Measurements from ENCODE around the gene FMNL2.

FMNL2 gene

DNA sequence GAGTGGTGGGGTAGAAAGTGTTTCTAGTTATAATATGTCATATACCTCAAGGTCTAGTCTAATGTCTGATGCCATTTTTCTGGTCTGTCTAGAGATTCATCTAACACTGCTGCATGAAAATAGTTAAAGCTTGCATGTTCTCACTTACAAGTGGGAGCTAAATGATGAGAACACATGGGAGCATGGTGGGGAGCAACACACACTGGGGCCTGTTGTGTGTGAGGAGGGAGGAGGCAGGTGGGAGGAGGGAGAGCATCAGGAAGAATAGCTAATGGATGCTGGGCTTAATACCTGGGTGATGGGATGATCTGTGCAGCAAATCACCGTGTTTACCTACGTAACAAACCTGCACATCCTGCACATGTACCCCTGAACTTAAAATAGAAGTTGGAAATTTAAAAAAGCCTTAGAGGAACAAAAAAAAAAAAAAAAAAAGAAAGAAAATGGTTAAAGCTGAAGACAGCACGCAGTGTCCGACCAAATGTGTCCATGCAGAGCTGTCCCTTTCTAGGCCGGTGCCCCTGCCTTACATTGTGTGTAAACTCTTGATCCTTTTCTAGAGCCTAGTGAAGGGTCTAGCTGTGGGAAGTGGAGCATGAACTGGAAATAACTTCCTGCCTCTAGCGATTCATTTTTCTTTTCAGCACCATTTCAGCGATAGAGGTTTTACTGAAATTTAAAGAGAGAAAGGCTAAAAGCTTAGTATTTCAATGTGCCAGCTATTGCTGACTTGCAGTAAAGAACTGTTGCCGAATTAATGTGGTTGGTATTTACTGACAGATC, 94.0 kb downstream of the FMNL2 start:
- no peak for DNase-seq

DNA sequence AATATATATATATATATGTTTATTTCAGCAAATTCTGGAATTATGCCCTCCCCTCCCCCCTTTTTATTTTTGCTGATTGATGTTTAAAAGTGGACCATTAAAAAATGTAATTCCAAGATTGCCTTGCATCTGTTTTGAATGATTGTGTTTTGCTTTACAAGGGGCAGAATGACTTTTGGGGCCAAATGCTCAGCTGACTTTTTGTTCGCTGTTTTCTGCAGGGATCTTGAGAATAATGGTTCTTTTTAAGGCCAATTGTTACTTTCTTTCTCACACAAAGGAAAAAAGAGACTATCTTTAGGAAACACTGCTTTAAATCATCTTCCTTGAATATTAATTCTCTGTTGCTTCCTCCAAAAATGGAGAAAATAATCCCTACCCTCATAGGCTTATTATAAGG, 95.9 kb downstream of the FMNL2 start:
- DNase-seq: no peak

DNA sequence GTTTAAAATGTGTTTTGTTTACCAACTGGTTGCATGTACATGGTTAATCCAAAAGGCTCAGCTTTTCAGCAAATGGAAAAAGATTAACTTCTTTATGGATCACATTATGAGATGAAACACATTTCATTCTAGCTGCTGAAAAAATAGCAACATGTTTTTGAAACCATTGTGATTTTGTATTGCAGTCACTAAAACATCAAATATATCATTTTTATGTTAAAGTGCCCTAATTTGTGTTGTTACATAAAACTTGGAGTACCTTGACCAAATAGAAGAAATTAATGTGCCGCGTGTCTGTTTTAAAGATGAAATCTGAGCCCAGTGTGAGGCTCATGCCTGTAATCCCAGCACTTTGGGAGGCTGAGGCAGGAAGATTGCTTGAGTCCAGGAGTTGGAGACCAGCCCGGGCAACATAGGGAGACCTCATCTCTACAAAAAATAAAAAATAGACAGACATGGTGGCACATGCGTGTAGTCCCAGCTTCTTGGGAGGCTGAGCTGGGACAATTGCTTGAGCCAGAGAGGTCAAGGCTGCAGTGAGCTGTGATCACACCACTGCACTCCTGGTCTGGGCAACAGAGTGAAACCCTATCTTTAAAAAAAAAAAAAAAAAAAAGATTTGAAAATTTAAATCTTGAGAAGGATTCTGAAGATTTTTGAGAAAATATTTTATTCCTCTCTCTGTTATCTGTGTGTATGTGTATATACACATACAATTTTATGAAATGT, 96.6 kb downstream of the FMNL2 start:
- DNase-seq: no peak

GRCh38 chr2:152432206-152432653, 97.3 kb downstream of the FMNL2 start:
- no peak for DNase-seq

DNA sequence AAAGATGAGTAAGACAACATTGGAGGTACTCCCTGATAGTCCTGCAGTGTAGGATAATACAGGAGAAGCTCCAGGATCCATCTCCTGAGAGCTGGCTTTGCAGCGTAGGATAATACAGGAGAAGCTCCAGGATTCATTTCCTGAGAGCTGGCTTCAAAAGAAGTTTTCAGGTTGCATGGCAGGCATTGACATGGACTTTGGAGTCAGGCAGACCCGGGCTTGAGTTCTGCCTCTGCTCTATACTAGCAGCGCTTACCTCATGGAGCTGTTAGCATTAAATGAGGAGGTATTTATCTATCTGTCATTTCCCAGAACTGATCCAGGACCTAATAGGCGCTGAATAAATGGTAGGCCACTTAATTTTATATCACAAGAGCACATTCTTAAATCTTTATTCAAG, 97.8 kb downstream of the FMNL2 start:
- no peak for DNase-seq

- no peak for DNase-seq
Observed at GRCh38 chr2:152433289-152433688, 98.3 kb downstream of the FMNL2 start.

- DNase-seq: no peak
Observed at GRCh38 chr2:152433791-152434190, 98.8 kb downstream of the FMNL2 start.

GRCh38 chr2:152434395-152435182, 99.6 kb downstream of the FMNL2 start:
- DNase-seq: no peak

DNA sequence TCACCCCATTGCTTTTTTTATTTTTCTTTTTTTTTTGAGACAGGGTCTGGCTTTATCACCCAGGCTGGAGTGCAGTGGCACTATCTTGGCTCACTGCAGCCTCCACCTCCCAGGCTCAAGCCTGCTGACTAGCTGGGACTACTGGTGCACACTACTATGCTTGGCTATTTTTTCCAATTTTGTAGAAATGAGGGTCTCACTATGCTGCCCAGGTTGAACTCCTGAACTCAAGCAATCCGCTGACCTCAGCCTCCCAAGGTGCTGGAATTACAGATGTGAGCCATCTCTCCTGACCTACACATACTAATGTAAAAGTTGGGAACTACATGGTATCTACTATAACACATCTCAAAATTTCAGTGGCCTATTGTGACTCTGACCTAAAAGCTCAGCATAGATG, 101.2 kb downstream of the FMNL2 start:
- DNase-seq: no peak

DNA sequence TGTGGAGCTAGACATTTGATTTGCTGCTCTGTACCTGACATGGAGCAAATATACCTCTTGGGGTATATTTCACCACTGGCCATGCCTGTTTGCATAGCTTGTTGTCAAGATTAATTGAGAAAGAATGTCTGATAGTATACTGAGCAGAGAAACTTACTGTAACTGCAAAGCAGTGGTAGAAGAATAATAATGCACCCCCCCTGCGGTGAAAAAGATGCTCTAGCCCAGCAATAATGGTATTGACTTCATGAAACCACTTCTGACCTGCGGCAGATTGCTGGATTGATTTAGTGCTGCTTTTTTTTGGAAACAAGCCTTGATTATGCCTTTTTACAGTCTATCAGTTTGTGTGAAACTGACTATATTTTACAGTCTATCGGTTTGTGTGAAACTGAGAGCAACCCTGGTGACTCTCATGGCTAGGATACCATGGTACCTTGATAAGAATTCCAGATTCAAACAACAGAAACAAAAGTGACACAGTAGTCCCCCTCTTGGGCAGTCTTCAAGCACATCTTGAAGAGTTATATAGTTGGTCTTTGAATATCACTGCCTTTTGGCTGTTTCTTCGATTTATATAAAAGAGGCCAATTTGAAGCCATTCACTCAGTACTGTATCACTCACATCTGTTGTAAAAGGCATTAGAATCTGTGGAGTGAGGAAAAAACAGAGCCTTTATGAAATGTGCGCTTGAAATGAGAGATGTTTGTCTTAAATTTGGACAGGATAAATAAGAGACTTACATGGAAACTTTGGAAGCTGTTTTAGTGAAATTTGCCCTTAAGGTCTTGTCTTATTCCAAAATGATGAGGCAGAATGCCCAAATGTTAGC, 102.5 kb downstream of the FMNL2 start:
- no peak for DNase-seq

- DNase-seq: no peak
Observed at GRCh38 chr2:152440049-152440448, 105.1 kb downstream of the FMNL2 start.

GRCh38 chr2:152440460-152440859, 105.5 kb downstream of the FMNL2 start:
- no peak for DNase-seq

DNA sequence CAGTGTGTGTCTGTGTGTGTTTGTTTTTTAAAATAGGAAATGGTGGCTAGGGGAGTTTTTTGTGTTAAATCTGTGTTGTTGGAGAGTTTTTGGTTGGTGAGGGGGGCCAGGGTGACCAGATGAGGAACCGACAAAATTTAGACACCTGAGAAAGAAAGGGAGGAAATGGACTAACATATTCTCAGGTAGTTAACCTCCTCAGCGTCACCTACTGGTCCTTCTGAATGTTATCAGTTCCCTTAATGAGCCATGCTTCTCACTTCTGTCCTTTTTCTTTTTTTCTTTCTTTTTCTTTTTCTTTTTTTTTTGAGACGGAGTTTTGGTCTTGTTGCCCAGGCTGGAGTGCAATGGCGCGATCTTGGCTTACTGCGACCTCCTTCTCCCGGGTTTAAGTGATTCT, 107.0 kb downstream of the FMNL2 start:
- DNase-seq: no peak

GRCh38 chr2:152443771-152444170, 108.8 kb downstream of the FMNL2 start:
- DNase-seq: no peak

GRCh38 chr2:152444448-152444847, 109.5 kb downstream of the FMNL2 start:
- DNase-seq: no peak

- no peak for DNase-seq
Observed at GRCh38 chr2:152445375-152445774, 110.4 kb downstream of the FMNL2 start.

- no peak for DNase-seq
Observed at GRCh38 chr2:152445791-152446201, 110.8 kb downstream of the FMNL2 start.

GRCh38 chr2:152446213-152446612, 111.2 kb downstream of the FMNL2 start:
- DNase-seq: no peak

GRCh38 chr2:152447897-152448296, 112.9 kb downstream of the FMNL2 start:
- no peak for DNase-seq

DNA sequence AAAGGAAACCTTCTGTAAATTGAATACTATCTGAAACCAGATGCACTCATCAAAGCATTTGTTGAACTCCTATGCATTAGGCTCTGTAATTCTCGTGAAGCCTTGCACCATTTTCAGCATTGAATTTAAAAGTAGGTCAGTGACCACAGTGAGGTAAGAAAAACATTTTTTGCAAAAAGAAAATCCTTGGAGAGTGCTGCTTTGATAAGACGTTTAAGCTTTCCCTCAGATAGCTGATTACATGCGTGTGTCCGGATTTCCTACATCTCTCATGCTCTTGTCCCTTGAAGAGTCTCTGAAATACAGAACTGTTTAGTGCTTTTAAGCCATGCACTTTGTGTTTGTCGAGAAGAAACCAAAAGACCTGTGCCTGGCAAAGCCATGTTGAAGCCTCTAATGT, 113.6 kb downstream of the FMNL2 start:
- DNase-seq: no peak

- no peak for DNase-seq
Observed at GRCh38 chr2:152449578-152449977, 114.6 kb downstream of the FMNL2 start.

- DNase-seq: no peak
Observed at GRCh38 chr2:152450176-152450575, 115.2 kb downstream of the FMNL2 start.

Measured in COR-L47 (cell line).